SK-N-DZ (cell line): ENCODE measurements around the gene TMEM247.
"Not testable (repeated sequence)": the region's sequence is repeated elsewhere in the genome, so short reads cannot be mapped to it uniquely, and the experiment has no call there.

Experiments
- DNase-seq: peaks from one replicate; pipeline ENCODE4 v3.0.0-alpha.2; 2015; ENCODE audit warnings: low spot score
- small RNA-seq, 2 experiments: library from RNA; depleted of rRNA; stranded (forward); fragments of <200 nt; gene quantifications; one replicate each; pipeline ENCODE3, GENCODE V24; 2014

Gene TMEM247

DNA sequence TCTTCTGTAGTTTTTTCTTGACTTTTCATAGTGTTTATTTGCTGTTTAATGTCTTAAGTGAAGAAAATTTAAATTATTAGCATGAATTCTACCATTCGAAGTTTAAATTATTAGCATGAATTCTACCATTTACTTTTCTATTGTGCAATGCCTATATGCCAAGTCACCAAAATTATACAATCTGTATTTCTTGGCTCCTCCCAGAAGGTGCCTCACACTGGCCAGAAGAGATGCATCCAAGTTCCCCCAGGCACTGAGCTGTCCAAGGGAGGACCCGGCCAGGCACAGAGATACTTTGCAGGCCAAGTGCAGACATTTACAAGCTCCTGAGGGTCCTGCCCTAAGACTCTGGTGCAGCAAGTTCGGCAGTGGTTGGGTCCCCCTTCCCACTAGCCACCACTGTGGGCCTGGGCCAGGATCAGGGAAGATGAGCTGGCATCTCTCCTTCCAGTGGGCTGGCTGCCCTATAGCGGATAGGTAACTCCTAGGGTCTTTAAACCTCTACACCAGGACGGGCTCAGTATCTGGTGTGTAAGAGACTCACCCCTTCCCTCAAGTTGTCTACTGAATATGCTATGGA lies 31.3 kb downstream of the TMEM247 start:
- no peak for DNase-seq

DNA sequence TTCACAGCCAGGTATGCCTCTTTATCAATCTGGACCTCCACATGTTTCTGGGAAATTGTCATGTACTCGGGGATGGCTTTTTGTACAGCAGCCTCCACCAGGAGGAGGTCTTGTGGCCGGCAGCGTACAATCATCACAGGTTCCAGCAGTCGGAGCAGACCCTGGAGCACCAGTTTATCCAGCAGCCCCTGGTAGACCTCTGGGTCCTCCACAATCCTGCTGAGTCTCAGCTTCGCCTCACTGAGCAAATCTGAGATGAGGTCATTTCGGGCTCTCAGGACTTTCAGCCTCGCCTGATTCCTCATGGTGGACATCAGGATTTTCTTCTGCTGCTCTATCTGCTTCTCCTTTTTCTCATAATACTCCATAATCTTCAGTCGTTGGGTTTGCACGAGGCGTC lies 32.8 kb downstream of the TMEM247 start:
- no peak for DNase-seq

DNA sequence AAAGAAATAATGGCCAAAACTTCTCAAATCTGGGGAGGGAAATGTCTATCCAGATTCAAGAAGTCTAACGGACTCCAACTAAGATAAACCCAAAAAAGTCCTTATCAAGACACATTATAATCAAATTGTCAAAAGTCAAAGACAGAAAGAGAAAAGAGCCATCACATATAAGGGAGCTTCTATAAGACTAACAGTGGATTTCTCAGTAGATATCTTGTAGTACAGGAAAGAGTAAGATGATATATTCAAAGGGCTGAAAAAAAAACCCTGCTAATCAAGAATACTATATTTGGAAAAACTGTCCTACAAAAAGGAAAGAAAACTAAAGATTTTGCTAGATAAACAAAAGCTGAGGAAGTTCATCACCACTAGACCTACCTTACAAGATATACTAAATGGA lies 35.4 kb downstream of the TMEM247 start:
- DNase-seq: no peak

DNA sequence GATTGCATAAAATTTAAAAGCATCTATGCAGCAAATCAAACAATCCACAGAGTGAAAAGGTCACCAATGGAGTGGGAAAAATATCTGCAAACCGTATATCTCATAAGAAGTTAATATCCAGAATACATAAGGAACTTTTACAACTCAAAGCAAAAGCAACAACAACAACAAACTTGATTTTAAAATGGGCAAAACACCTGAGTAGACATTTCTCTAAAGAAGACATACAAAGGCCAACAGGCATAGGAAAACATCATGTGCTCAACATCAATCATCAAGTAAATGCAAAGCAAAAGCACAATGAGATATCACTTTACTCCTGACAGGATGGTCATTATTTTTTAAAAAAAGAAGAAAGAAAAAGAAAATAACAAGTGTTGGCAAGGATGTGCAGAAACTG lies 38.1 kb downstream of the TMEM247 start:
- DNase-seq: no peak

DNA sequence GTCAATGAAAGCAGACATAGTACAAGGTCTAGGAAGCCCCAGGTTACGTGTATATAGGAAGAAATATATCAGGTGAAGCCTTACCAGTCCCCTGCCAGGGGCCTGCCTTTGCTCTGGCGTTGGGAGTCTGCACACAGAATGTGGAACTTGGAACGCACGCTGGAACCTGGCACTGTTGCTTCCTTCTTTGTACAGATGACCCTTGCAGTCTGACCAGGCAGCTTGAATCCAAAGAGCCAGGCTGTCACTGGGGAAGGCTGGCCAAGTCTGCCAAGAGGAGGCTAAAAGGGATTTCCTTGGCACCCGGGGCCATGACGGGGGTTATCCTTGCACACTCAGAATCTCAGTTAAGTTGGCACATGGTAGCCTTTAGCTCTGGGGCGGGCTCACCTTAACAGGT lies 39.5 kb downstream of the TMEM247 start:
- DNase-seq: no peak

DNA sequence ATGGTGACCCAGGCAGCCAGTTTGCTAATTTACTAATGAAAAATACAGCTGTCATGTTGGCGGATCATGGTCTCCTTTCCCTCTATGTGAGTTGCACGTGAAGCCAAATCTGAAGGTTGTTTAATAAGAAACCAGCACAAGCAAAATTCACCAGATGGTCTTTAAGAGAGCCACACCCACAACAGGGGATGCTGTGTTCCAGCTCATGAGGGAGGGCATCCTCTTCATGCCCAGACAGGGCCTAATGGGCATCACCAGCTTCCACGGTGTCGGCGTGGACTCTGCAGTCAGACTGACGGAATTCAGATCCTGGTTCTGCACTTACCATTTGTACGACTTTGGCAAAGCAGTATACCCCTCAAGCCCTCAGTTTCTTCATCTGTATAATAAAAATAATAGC lies 39.9 kb downstream of the TMEM247 start:
- DNase-seq: no peak

DNA sequence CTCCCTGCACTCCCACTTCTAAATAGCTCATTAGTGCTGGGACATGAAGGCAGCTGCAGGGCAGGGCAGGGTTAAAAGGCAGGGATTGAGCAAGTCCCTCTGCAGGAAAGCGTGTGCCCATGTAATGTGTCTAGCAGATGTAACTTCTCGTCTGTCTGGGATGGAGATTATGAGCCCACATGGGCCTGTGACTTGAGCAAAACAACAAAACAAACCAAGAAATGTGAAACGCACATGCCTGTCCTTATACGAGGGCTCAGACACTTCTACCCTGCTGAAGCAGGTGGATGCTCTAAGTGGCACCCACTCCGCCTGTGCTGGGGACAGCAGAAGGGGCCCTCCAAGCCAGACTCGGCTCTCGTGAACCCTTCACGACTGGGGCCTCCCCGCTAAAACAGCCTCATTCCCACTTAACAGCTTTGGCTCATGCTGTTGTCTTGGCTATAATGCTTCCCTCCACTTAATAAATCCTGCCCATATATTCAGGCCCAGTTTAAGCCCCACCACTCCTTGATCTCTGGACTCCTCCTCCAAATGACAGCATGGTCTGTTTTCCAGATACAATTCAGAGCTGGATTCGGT lies 40.9 kb downstream of the TMEM247 start:
- no peak for DNase-seq

DNA sequence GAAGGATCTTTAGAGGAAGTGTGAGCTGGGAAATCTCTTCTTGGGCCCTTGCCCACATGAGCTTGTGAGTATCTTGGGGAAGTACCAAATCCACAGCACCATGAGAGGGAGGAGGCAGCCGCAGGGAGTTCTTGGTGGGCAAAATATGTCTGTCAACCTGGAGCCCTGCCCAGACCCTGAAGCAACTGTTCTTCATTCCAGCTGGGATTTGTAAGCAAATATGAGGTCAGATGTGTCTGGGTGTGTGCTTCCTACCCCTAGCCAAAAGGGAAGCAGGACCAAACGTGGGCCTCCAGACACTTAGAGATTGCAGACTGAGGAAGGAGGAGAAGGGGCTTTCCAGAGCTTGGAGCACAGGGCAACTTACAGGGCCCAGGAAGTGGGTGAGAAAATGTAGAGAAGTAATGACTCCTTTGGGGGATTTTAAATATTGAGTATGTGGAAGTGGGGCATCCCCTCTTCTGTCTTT lies 41.9 kb downstream of the TMEM247 start:
- DNase-seq: no peak

DNA sequence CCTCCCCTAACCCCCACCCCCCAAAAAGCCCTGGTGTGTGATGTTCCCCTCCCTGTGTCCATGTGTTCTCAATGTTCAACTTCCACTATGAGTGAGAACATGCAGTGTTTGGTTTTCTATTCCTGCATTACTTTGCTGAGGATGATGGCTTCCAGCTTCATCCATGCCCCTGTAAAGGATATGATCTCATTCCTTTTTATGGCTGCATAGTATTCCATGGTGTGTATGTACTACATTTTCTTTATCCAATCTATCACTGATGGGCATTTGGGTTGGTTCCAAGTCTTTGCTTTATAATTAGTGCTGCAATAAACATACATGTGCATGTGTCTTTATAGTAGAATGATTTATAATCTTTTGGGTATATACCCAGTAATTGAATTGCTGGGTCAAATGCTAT lies 43.0 kb downstream of the TMEM247 start:
- not testable (repeated sequence) for DNase-seq

DNA sequence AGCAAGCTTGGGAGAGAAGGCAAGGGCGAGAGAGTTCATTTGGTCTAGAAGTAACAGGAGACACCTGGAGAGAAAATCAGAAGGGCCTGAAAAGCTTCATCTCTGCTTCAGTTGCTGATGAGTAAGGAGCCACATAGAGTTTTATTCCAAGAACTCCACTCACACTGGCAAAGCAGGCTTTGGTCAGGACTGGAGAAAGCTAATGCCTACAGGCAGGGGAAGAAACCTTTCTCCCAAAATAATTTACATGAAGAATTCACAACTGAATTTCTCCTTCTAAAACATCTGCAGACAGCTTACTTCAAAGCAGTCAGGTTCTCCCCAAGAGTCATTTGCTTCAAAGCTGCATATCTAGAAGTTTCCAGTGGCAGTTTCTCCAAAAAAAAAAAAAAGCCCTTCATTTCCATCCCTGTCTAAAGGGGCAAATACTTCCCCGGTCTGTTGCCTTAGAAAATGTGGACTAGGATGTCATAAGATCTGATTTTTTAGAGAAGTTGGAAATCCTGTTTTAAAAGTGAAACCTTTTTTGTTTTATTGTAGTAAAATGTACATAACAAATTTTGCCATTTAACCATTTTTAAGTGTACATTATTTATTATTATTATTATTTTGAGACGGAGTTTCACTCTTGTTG lies 46.3 kb downstream of the TMEM247 start:
- DNase-seq: no peak

DNA sequence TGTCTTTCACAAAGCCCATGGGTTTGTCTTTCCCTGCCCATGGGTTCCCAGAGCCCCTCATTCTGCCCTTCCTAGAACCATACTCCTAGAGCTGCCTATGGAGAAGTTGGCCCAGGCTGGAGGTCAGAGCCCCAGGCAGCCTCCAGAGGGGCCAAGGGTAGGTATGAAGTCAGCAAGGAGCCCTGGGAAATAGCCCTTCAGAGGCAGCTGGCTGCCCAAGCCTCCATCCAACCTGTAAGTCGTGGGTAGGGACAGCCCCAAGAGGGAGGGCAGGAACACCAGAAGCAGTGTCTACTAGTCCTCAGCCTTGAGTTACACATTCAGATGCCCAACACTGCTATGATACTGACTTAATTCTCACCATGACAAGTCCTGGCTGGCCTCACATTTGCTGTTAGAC lies 49.5 kb downstream of the TMEM247 start:
- no peak for DNase-seq

DNA sequence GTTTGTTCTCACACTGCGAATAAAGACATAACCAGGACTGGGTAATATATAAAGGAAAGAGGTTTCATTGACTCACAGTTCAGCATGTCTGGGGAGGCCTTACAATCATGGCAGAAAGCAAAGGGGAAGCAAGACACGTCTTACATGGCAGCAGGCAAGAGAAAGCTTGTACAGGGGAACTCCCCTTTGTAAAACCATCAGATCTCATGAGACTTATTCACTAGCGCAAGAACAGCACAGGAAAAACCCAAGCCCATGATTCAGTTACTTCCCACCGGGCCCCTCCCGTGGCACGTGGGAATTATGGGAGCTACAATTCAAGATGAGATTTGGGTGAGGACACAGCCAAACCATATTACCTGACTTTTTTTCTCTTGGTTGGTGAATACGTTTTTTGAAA lies 51.3 kb downstream of the TMEM247 start:
- DNase-seq: no peak

DNA sequence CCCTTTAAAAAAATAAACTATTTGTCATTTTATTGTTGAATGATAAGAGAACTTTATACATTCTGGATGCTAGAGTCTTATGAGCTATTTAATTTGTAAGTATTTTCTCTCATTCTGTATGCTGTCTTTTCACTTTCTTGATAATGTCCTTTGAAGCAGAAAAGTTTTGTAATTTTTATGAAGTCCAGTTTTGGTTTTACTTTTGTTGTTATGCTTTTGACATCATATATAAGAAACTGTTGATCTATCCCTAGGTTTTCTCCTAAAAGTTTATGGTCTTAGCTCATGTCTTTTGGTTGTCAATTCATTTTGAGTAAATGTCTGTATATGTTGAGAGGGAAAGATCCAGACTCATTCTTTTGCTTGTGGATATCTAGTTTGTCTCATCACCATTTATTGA lies 52.5 kb downstream of the TMEM247 start:
- no peak for DNase-seq

Small RNA genes lying within 50 kb of the gene (small RNA-seq; reads per million reads assigned to genes)
- gene RN7SL817P: 0 reads per million in 2 experiments
